Measurements from ENCODE around the gene SMPD2. TPM values are rescaled to one million over a fixed set of nuclear protein-coding genes. Genes with fewer than 3 reads are reported as not detected.

Gene SMPD2
- total and polyA plus RNA-seq, 7 donors: 2.1 to 9.6 (median 4.4) TPM

GRCh38 chr6:109469591-109470189, 29.2 kb downstream of the SMPD2 start:
- no peak for DNase-seq
- intact Hi-C loops (cut with DNase I): no loop called here
- no peak for ATAC-seq
- 87 to 88% (median 88%) methylated on average over 5 of the region's 5 CpGs for WGBS, 3 donors
- no peak overlapping the region for H3K4me3 ChIP-seq
- no peak overlapping the region for H3K27ac ChIP-seq
- no peaks in the 10 kb centered on the region for H3K27me3 ChIP-seq (ENCODE audit: insufficient read depth in 3 of 3, low read length in 2 of 3)
- H3K36me3 ChIP-seq (ENCODE audit: insufficient read depth in 1 of 2, low read depth in 1 of 2): peaks cover 12 to 100% of the 10 kb centered on the region in 2 donors
- H3K9me3 ChIP-seq: no peaks in the 10 kb centered on the region
- TF ChIP-seq, protein P1, sequence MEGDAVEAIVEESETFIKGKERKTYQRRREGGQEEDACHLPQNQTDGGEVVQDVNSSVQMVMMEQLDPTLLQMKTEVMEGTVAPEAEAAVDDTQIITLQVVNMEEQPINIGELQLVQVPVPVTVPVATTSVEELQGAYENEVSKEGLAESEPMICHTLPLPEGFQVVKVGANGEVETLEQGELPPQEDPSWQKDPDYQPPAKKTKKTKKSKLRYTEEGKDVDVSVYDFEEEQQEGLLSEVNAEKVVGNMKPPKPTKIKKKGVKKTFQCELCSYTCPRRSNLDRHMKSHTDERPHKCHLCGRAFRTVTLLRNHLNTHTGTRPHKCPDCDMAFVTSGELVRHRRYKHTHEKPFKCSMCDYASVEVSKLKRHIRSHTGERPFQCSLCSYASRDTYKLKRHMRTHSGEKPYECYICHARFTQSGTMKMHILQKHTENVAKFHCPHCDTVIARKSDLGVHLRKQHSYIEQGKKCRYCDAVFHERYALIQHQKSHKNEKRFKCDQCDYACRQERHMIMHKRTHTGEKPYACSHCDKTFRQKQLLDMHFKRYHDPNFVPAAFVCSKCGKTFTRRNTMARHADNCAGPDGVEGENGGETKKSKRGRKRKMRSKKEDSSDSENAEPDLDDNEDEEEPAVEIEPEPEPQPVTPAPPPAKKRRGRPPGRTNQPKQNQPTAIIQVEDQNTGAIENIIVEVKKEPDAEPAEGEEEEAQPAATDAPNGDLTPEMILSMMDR (IDR thresholded peaks at IDR 0.05): no peak
- H3K4me1 ChIP-seq: peaks cover 12% of the 10 kb centered on the region

GRCh38 chr6:109471105-109471810, 30.7 kb downstream of the SMPD2 start:
- intact Hi-C loops (cut with DNase I): no loop called here
- peaks cover 9 to 100% of the 10 kb centered on the region in 2 donors for H3K36me3 ChIP-seq (ENCODE audit: insufficient read depth in 1 of 2, low read depth in 1 of 2)
- no peaks in the 10 kb centered on the region for H3K9me3 ChIP-seq
- H3K4me1 ChIP-seq: peaks cover 3% of the 10 kb centered on the region
- TF ChIP-seq, protein P1 (IDR thresholded peaks at IDR 0.05): no peak
- WGBS, 3 donors: 91 to 98% (median 92%) methylated on average over 5 of the region's 5 CpGs
- ATAC-seq: no peak
- no peak overlapping the region for H3K27ac ChIP-seq
- H3K27me3 ChIP-seq (ENCODE audit: insufficient read depth in 3 of 3, low read length in 2 of 3): no peaks in the 10 kb centered on the region
- DNase-seq: no peak
- no peak overlapping the region for H3K4me3 ChIP-seq

DNA sequence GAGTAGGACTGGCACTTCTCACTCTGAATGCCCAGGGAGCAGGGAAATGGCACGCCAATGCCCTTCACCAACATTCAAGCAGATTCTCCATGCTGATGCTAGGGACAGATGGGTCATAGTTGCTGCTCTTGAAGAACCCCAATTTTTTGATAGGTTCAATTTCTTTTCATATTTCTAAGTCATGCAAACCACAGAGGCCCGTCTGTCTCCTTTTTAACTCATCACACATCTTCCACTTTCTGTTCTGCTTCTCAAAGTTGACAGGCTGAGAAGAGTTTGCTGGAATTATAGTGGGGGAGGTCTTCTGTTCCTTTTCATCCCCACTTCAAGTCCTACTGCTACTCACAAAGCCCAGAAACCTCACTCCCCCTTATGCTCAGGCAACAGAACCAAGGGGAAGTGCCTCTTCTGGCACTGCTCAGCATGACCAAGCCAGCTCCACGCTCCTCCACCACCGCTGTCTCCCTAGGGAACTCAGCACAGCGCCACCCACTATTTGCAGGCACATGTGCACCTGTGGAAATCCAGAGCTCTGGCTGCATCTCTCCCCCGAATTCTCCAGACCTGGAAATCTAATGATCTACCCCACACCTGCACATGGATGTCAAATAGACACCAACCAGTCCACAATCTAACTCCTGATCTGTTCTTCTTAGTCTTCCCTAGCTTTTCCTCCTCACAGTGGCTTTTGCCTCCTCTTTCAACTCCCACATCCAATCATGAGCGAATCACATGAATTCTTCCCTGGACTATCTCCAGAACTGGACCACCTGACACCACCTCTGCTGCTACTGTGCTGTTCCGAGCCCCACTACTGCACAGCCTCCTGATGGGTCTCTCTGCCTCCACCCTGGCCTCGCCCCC, 31.8 kb downstream of the SMPD2 start:
- TF ChIP-seq, protein P1 (IDR thresholded peaks at IDR 0.05): no peak
- intact Hi-C loops (cut with DNase I): no loop called here
- DNase-seq (no peak), ATAC-seq (no peak)
- Histone ChIP-seq H3K27me3 (ENCODE audit: insufficient read depth in 3 of 3, low read length in 2 of 3) (no peaks in the 10 kb centered on the region), H3K36me3 (ENCODE audit: insufficient read depth in 1 of 2, low read depth in 1 of 2) (peaks cover 8 to 98% of the 10 kb centered on the region in 2 donors), H3K4me1 (no peaks in the 10 kb centered on the region), H3K27ac (no peak overlapping the region), H3K4me3 (no peak overlapping the region), H3K9me3 (no peaks in the 10 kb centered on the region)
- WGBS, 3 donors: 86 to 92% (median 89%) methylated on average over 9 of the region's 9 CpGs

DNA sequence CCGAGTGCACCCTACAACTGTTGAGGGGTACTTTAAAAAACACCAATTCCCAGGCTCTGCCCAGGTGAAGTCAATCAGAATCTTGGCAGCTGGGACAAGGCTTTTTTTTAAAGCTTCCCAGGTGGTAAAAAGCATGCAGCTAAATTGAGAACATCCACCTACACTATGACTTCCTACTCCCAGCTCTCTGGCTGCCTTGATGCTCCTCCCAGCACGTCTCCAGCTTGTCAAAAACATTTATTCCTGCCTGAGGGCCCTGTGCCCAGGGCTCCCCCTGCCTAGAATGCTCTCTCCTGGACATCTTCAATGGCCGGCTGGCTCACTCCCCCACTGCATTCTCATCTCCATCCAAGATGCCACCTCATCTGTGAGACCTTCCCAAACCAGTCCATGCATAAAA, 32.6 kb downstream of the SMPD2 start:
- Histone ChIP-seq H3K36me3 (ENCODE audit: insufficient read depth in 1 of 2, low read depth in 1 of 2) (peaks cover 9 to 97% of the 10 kb centered on the region in 2 donors), H3K4me1 (no peaks in the 10 kb centered on the region), H3K27ac (no peak overlapping the region), H3K27me3 (ENCODE audit: insufficient read depth in 3 of 3, low read length in 2 of 3) (no peaks in the 10 kb centered on the region), H3K9me3 (no peaks in the 10 kb centered on the region), H3K4me3 (no peak overlapping the region)
- DNase-seq (no peak), ATAC-seq (no peak)
- 84 to 94% (median 91%) methylated on average over 3 of the region's 3 CpGs for WGBS, 3 donors
- intact Hi-C loops (cut with DNase I): no loop called here
- TF ChIP-seq, protein P1 (IDR thresholded peaks at IDR 0.05): no peak

Measured in psoas muscle (tissue), 8 donors.